Measurements from ENCODE around the gene SEBOX.

DNA sequence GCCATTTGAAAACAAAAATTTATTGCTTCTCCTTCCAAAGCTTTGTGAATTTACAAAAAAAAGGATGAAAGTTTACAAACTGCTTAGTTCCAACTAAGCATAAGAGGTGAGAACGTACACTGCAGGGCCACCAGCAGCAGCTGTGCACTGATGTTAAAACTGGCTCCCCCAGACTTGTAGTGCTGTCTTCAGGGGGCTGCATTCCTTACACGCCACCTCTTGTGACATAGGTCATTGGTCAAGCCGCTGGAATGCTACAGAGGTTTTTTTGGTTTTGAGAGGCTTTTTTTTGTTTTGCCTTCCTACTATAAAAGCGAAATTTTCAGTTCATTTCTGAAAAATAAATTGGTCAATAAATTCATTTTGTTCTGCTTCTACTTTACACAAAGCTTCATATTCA is 36.7 kb downstream of the SEBOX start:
- no peak for TF ChIP-seq EZH2 (IDR thresholded peaks at IDR 0.05; ENCODE audit: borderline replicate concordance, low read length)
- TF ChIP-seq, protein P1, sequence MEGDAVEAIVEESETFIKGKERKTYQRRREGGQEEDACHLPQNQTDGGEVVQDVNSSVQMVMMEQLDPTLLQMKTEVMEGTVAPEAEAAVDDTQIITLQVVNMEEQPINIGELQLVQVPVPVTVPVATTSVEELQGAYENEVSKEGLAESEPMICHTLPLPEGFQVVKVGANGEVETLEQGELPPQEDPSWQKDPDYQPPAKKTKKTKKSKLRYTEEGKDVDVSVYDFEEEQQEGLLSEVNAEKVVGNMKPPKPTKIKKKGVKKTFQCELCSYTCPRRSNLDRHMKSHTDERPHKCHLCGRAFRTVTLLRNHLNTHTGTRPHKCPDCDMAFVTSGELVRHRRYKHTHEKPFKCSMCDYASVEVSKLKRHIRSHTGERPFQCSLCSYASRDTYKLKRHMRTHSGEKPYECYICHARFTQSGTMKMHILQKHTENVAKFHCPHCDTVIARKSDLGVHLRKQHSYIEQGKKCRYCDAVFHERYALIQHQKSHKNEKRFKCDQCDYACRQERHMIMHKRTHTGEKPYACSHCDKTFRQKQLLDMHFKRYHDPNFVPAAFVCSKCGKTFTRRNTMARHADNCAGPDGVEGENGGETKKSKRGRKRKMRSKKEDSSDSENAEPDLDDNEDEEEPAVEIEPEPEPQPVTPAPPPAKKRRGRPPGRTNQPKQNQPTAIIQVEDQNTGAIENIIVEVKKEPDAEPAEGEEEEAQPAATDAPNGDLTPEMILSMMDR (IDR thresholded peaks at IDR 0.05; ENCODE audit: low read length) = no peak
